IPS-18a (cell line): ENCODE measurements around the gene EIF4E1B.

Experiments
- H3K27ac ChIP-seq: one replicate; pipeline ENCODE4 v1.5.1; 2013; ENCODE audit warnings: low read length
- H3K27me3 ChIP-seq: one replicate; pipeline ENCODE4 v1.6.1; 2013; ENCODE audit warnings: mild to moderate bottlenecking, low read length; ENCODE audit not compliant: control insufficient read depth, insufficient read depth
- H3K36me3 ChIP-seq: one replicate; pipeline ENCODE4 v1.6.1; 2013; ENCODE audit warnings: low read depth, low read length; ENCODE audit not compliant: control insufficient read depth
- H3K4me1 ChIP-seq: one replicate; pipeline ENCODE4 v1.6.1; 2013; ENCODE audit warnings: low read depth, low read length; ENCODE audit not compliant: control insufficient read depth
- H3K4me3 ChIP-seq: one replicate; pipeline ENCODE4 v1.5.1; 2013; ENCODE audit warnings: low read length
- H3K9ac ChIP-seq: one replicate; pipeline ENCODE4 v1.6.1; 2013; ENCODE audit warnings: mild to moderate bottlenecking, low read length, moderate library complexity
- H3K9me3 ChIP-seq: one replicate; pipeline ENCODE4 v1.6.1; 2013; ENCODE audit warnings: low read depth, low read length; ENCODE audit not compliant: control insufficient read depth

The EIF4E1B gene

GRCh38 chr5:176675676-176676360, 45.3 kb downstream of the EIF4E1B start:
- Histone ChIP-seq H3K4me1 (peaks cover 12% of the 10 kb centered on the region), H3K4me3 (no peak overlapping the region), H3K9ac (no peak overlapping the region), H3K9me3 (no peaks in the 10 kb centered on the region), H3K36me3 (no peaks in the 10 kb centered on the region), H3K27me3 (peaks cover 4% of the 10 kb centered on the region), H3K27ac (no peak overlapping the region)

- Histone ChIP-seq H3K9me3 (no peaks in the 10 kb centered on the region), H3K27ac (no peak overlapping the region)
Observed at GRCh38 chr5:176676361-176676824, 45.9 kb downstream of the EIF4E1B start.

DNA sequence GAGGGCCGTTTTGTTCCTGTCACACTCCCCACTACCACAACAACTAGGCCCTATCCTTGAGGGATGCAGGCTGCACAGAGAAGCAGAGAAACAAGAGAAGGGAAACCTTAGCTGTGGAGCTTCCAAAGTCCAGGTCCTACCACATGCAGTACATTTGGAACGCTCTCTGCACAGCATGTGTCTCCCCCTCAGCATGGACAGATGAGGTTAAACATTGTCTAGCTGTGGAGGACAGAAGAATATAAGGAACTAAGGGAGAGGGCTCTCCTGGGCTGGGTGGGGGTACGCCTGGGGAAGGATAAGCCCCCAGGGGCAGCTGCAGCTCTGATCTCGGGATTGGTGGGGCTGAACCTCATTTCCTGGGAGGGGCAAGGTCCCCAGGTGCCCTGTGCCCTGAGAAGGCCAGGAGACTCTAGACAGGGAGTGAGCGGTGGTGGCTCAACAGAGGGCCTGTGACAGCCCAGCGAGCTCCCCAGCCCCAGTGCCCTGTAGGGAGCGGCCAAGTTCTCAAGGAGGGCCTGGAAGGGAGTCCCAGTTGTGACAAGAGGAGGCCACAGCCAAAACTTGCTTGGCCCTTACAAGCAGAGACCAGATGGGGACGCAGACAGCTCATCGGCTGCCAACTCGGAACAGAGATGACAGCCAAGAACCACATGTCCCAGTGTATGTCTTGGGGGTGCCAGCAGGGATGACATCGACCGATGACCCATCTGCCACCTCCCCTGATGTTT, 46.9 kb downstream of the EIF4E1B start:
- H3K4me1 ChIP-seq, result peaks cover 6% of the 10 kb centered on the region
- no peaks in the 10 kb centered on the region for H3K36me3 ChIP-seq
- H3K27ac ChIP-seq, result no peak overlapping the region
- H3K4me3 ChIP-seq, result no peak overlapping the region
- H3K27me3 ChIP-seq, result peaks cover 4% of the 10 kb centered on the region
- H3K9me3 ChIP-seq, result no peaks in the 10 kb centered on the region
- no peak overlapping the region for H3K9ac ChIP-seq

More at GRCh38 chr5:176676361-176676824, 45.9 kb downstream of the EIF4E1B start:
- Histone ChIP-seq H3K4me1 (peaks cover 12% of the 10 kb centered on the region), H3K27me3 (peaks cover 4% of the 10 kb centered on the region), H3K36me3 (no peaks in the 10 kb centered on the region), H3K4me3 (no peak overlapping the region), H3K9ac (no peak overlapping the region)

DNA sequence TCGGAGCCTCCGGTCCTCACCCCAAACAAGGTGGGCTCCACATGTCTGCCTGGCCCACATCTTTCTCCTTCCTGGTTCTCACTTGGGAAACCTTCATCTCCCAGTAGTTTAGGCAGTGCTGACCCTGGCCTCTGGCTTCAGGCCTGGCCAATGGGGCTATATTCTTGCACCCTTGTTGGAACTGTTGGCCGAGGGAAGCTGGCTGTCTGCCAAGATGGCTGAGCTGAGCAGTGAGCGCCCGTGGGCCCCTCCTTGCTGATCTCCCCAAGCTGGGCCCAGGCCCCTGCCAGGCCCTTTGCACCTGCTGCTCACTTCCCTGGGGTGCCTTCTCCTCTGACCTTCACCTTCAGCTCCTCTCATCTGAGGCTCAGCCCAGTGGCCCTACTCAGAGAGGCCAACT, 48.1 kb downstream of the EIF4E1B start:
- H3K9ac ChIP-seq, result no peak overlapping the region
- no peaks in the 10 kb centered on the region for H3K9me3 ChIP-seq
- no peaks in the 10 kb centered on the region for H3K36me3 ChIP-seq
- no peak overlapping the region for H3K4me3 ChIP-seq
- H3K27me3 ChIP-seq, result peaks cover 4% of the 10 kb centered on the region
- H3K4me1 ChIP-seq, result peaks cover 6% of the 10 kb centered on the region
- no peak overlapping the region for H3K27ac ChIP-seq

- Histone ChIP-seq H3K27ac (no peak overlapping the region), H3K9ac (no peak overlapping the region), H3K36me3 (no peaks in the 10 kb centered on the region), H3K4me3 (no peak overlapping the region), H3K9me3 (no peaks in the 10 kb centered on the region), H3K4me1 (peaks cover 10% of the 10 kb centered on the region), H3K27me3 (peaks cover 4% of the 10 kb centered on the region)
Observed at GRCh38 chr5:176679365-176680225, 49.1 kb downstream of the EIF4E1B start.

GRCh38 chr5:176680226-176680563, 49.7 kb downstream of the EIF4E1B start:
- peaks cover 10% of the 10 kb centered on the region for H3K4me1 ChIP-seq
- no peaks in the 10 kb centered on the region for H3K9me3 ChIP-seq
- H3K27ac ChIP-seq, result no peak overlapping the region
- peaks cover 4% of the 10 kb centered on the region for H3K27me3 ChIP-seq
- H3K9ac ChIP-seq, result no peak overlapping the region
- no peak overlapping the region for H3K4me3 ChIP-seq
- H3K36me3 ChIP-seq, result no peaks in the 10 kb centered on the region

DNA sequence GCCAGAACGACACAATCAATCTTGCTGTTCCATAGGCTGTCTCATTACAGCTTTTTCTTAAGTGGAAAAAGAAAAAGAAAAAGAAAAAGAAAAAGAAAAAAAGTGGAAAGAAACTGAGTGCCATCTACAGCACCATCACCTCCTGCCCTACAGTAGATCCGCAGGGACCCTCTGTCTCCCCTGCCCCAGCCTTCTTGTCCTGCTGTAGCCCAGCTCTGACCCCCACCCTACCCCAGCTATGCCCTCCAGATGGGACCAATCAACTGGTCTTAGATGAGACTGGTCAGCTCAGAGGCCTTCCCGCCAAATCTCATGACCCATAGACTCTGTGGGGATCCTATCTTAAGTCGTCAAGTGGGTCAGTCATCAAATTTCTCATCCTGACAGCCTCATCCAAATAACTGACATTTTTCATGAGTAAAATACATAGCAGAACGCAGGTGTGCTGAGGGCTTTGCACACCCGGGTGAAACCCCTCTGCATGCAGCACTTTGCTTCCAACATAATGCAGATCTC, 51.6 kb downstream of the EIF4E1B start:
- H3K27ac ChIP-seq, result no peak overlapping the region
- H3K9me3 ChIP-seq, result no peaks in the 10 kb centered on the region
- no peak overlapping the region for H3K4me3 ChIP-seq
- H3K9ac ChIP-seq, result no peak overlapping the region
- peaks cover 4% of the 10 kb centered on the region for H3K4me1 ChIP-seq
- peaks cover 4% of the 10 kb centered on the region for H3K27me3 ChIP-seq
- H3K36me3 ChIP-seq, result no peaks in the 10 kb centered on the region

DNA sequence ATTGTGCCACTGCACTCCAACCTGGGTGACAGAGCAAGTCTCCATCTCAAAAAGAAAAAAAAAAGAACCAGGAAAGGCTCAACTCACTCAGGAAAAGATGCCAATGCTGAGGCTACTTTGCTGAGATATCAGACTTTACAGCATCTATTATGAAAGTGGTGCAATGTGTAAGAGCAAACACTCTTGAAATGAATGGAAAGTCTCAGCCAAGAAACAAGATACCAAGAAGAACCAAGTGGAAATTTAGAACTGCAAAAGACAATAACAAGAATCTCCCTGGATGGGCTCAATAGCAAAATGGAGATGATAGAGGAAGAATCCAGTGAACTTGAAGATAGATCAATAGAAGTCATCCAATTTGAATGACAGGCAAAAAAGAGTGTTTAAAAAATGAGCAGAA, 54.5 kb downstream of the EIF4E1B start:
- Histone ChIP-seq H3K9me3 (no peaks in the 10 kb centered on the region), H3K4me1 (peaks cover 11% of the 10 kb centered on the region), H3K27me3 (peaks cover 4% of the 10 kb centered on the region), H3K27ac (no peak overlapping the region), H3K36me3 (no peaks in the 10 kb centered on the region), H3K4me3 (no peak overlapping the region), H3K9ac (no peak overlapping the region)

DNA sequence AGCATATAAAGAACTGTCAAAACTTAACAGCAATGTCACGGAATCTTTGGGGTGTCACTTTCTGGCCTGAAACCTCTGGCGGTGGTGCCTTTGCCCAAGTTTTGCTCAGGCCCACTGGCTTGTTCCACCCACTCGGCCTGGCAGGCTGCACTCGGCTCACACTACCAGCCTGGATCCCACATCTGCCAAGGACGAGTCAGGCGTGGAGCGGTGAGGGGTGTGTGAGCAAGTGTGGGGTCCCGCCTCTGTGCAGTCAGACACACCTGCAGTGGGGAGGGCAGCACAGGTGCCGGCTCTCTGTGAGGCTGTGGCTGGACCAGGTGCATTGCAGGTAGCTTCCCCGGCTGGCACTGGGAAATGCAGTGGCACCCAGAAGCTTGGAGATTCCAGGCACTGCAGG, 56.8 kb downstream of the EIF4E1B start:
- H3K4me1 ChIP-seq, result peaks cover 18% of the 10 kb centered on the region
- H3K9me3 ChIP-seq, result no peaks in the 10 kb centered on the region
- no peak overlapping the region for H3K27ac ChIP-seq
- H3K4me3 ChIP-seq, result no peak overlapping the region
- H3K36me3 ChIP-seq, result no peaks in the 10 kb centered on the region
- no peak overlapping the region for H3K9ac ChIP-seq
- no peaks in the 10 kb centered on the region for H3K27me3 ChIP-seq

DNA sequence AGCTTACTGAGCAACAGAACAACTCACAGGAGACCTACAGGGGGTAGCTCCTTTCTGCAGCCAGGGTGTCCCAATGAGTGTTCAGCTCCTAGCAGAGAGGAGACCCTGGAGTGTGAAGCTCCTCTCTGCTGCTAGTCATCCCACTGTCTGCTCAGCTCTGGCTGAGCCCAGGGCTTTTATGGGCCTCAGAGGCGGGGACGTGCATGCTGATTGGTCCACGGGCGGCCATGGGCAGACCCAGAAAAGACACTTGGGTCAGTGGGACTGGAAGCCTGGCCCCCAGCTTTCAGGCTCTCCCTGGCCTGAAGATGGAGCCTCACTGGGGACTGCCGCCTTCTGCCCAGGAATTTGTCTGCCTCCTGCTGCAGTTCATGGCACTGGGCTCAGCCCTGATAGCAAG, 57.4 kb downstream of the EIF4E1B start:
- H3K9me3 ChIP-seq, result no peaks in the 10 kb centered on the region
- H3K27me3 ChIP-seq, result no peaks in the 10 kb centered on the region
- no peak overlapping the region for H3K4me3 ChIP-seq
- peaks cover 24% of the 10 kb centered on the region for H3K4me1 ChIP-seq
- H3K36me3 ChIP-seq, result no peaks in the 10 kb centered on the region
- no peak overlapping the region for H3K27ac ChIP-seq
- H3K9ac ChIP-seq, result no peak overlapping the region

GRCh38 chr5:176690911-176691310, 60.4 kb downstream of the EIF4E1B start:
- Histone ChIP-seq H3K9me3 (no peaks in the 10 kb centered on the region), H3K9ac (no peak overlapping the region), H3K4me1 (peaks cover 20% of the 10 kb centered on the region), H3K27me3 (no peaks in the 10 kb centered on the region), H3K27ac (no peak overlapping the region), H3K36me3 (no peaks in the 10 kb centered on the region), H3K4me3 (no peak overlapping the region)
